ENCODE measurements around the gene PPME1.
A peak's percentile ranks its signal among the peaks of the same experiment; 100 is the strongest.
"Not testable (repeated sequence)": the region's sequence is repeated elsewhere in the genome, so short reads cannot be mapped to it uniquely, and the experiment has no call there.

PPME1 gene, protein sequence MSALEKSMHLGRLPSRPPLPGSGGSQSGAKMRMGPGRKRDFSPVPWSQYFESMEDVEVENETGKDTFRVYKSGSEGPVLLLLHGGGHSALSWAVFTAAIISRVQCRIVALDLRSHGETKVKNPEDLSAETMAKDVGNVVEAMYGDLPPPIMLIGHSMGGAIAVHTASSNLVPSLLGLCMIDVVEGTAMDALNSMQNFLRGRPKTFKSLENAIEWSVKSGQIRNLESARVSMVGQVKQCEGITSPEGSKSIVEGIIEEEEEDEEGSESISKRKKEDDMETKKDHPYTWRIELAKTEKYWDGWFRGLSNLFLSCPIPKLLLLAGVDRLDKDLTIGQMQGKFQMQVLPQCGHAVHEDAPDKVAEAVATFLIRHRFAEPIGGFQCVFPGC

DNA sequence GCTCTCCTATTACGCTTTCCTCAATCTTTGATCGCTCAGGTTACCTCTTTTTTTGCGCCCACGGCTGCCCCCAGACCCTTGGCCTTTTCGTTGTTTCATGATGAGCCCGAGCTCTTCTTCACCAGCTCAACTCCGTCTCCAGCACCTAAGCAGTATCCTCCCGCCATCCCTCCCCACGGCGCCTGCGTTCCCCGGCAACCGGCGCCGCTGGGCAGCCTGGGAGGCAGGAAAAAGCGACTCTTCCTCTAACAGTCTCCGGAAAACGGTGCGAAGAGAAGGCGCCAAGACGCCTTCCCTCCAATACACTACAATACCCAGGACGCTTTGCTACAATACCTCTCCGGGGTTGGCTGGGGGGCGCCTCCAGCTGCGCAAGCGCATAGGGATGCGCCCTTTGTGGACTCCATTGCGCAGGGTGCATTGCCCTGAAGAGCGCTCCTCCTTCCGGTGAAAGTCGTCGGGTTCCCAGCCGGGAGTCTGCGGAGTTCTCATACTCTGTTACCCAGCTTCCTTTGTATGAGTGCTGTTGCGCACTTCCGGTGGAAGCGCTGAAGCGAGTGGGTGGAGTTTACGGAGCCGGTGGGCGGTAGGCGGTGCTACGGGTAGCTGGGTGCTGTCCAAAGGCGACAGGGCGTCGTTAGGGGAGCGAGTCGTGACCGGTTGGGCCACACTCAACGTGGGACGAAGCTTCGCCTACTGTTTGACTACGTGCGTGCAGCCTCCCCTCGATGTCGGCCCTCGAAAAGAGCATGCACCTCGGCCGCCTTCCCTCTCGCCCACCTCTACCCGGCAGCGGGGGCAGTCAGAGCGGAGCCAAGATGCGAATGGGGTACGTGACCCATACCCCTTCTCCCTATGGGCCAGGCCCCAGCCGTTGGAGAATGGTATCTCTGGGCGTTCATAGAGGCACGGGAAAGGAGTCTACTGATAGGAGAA, at the start of gene PPME1, which contains the start of gene C2CD3:
TSS of gene PPME1 (plus strand) at position 596 of the 936 bp plus-strand sequence. CDS start at position 729, 133 bp downstream.
TSS of gene C2CD3 (minus strand) at position 309 of the 936 bp plus-strand sequence. CDS start at position 99, 210 bp downstream.
- peak within 1 kb of the TSS; percentile 78; the same call in 1 of the 2 replicates for H3K9ac ChIP-seq (ENCODE audit: low read depth, low read length)
- no peaks in the 10 kb centered on the region for H3K9me3 ChIP-seq (ENCODE audit: control insufficient read depth, insufficient read depth, low read length)
- H3K27me3 ChIP-seq (ENCODE audit: control insufficient read depth, insufficient read depth, low read length) = no peaks in the 10 kb centered on the region
- peaks cover 15% of the 10 kb centered on the region for H3K4me1 ChIP-seq (ENCODE audit: control insufficient read depth, insufficient read depth, low read length)
- peaks cover 25% of the 10 kb centered on the region for H3K36me3 ChIP-seq (ENCODE audit: control insufficient read depth, insufficient read depth, low read length)
- peak within 1 kb of the TSS; percentile 93 for H3K4me3 ChIP-seq (ENCODE audit: low read depth, low read length)
- H3K27ac ChIP-seq (ENCODE audit: low read depth, low read length) = peak within 1 kb of the TSS; percentile 81

DNA sequence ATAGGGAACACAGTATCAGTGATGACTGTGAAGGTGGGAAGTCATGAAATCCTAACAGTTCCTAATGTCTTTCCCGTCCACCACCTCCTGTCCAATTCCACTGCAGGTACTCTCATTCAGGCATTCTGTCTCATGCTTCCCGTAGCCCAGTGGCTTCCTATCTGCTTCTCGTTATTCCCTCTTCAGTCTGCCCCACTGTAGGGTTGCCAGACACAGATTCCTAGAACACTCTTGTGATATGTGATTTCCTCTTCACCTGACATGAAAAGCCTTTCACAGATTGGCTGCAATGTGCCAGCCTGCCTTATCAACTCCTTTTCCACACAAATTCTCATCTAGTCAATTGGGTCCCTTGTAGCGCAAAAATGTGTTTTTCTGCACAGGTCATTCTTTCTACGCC, 49.3 kb upstream of the PPME1 start:
- no peak overlapping the region for H3K9ac ChIP-seq (ENCODE audit: low read depth, low read length)
- peaks cover 12% of the 10 kb centered on the region for H3K36me3 ChIP-seq (ENCODE audit: control insufficient read depth, insufficient read depth, low read length)
- no peaks in the 10 kb centered on the region for H3K9me3 ChIP-seq (ENCODE audit: control insufficient read depth, insufficient read depth, low read length)
- no peak overlapping the region for H3K4me3 ChIP-seq (ENCODE audit: low read depth, low read length)
- no peak overlapping the region for H3K27ac ChIP-seq (ENCODE audit: low read depth, low read length)
- H3K4me1 ChIP-seq (ENCODE audit: control insufficient read depth, insufficient read depth, low read length) = no peaks in the 10 kb centered on the region
- no peaks in the 10 kb centered on the region for H3K27me3 ChIP-seq (ENCODE audit: control insufficient read depth, insufficient read depth, low read length)

DNA sequence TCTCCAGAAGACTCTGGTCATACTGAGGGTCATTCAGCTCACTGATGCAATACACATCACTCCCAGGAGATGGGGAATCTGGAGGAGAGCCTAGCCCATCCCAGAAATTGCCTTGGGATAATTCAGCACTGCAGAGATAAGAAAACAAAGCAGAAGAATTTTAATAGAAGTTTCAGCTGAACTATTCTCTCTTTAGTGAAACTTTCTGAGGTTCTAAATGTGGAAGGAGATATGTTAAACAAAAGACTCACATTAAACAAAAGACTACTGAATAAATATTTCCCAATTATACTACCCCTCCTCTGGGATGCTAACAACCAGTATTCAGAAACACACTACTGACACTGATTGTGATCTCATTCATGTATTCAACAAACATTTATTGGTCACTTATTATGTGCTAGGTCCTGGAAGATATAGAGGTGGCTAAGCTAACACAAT, 48.1 kb upstream of the PPME1 start:
- Histone ChIP-seq H3K36me3 (ENCODE audit: control insufficient read depth, insufficient read depth, low read length) (peaks cover 4% of the 10 kb centered on the region; the same call in 1 of the 2 replicates), H3K4me3 (ENCODE audit: low read depth, low read length) (no peak overlapping the region), H3K9ac (ENCODE audit: low read depth, low read length) (no peak overlapping the region), H3K9me3 (ENCODE audit: control insufficient read depth, insufficient read depth, low read length) (no peaks in the 10 kb centered on the region), H3K4me1 (ENCODE audit: control insufficient read depth, insufficient read depth, low read length) (no peaks in the 10 kb centered on the region), H3K27ac (ENCODE audit: low read depth, low read length) (no peak overlapping the region), H3K27me3 (ENCODE audit: control insufficient read depth, insufficient read depth, low read length) (no peaks in the 10 kb centered on the region)

DNA sequence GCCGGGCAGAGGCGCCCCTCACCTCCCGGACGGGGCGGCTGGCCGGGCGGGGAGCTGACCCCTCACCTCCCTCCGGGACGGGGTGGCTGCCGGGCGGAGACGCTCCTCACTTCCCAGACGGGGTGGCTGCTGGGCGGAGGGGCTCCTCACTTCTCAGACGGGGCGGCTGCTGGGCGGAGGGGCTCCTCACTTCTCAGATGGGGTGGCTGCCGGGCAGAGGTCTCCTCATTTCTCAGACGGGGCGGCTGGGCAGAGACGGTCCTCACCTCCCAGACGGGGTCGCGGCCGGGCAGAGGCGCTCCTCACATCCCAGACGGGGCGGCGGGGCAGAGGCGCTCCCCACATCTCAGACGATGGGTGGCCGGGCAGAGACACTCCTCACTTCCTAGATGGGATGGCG, 42.0 kb upstream of the PPME1 start:
- not testable (repeated sequence) for H3K4me1 ChIP-seq (ENCODE audit: control insufficient read depth, insufficient read depth, low read length); H3K4me3 ChIP-seq (ENCODE audit: low read depth, low read length); H3K9ac ChIP-seq (ENCODE audit: low read depth, low read length); H3K27ac ChIP-seq (ENCODE audit: low read depth, low read length); H3K9me3 ChIP-seq (ENCODE audit: control insufficient read depth, insufficient read depth, low read length); H3K27me3 ChIP-seq (ENCODE audit: control insufficient read depth, insufficient read depth, low read length)
- H3K36me3 ChIP-seq (ENCODE audit: control insufficient read depth, insufficient read depth, low read length) = peaks cover 34% of the 10 kb centered on the region

DNA sequence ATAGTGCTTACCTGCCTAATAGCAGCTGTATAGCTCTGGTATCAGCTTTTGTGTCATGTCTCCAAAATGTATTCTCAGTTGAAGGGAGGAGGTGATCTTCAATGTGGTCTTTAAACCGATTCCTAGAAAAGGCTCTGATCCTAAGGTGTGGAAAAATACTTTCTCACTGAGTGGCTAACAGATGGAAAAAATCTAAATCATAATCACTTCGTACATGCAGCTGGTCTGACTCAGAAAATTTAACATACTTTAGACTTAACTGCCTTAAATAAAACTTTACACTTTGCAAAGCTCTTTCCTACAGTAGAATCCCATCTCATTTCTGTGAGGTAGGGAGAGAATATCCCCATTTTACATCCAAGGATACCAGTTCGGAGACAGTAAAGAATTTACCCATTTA, 38.3 kb upstream of the PPME1 start:
- Histone ChIP-seq H3K27me3 (ENCODE audit: control insufficient read depth, insufficient read depth, low read length) (no peaks in the 10 kb centered on the region), H3K4me1 (ENCODE audit: control insufficient read depth, insufficient read depth, low read length) (no peaks in the 10 kb centered on the region), H3K27ac (ENCODE audit: low read depth, low read length) (no peak overlapping the region), H3K9ac (ENCODE audit: low read depth, low read length) (no peak overlapping the region), H3K9me3 (ENCODE audit: control insufficient read depth, insufficient read depth, low read length) (peaks cover 7% of the 10 kb centered on the region), H3K36me3 (ENCODE audit: control insufficient read depth, insufficient read depth, low read length) (peaks cover 51% of the 10 kb centered on the region), H3K4me3 (ENCODE audit: low read depth, low read length) (no peak overlapping the region)

DNA sequence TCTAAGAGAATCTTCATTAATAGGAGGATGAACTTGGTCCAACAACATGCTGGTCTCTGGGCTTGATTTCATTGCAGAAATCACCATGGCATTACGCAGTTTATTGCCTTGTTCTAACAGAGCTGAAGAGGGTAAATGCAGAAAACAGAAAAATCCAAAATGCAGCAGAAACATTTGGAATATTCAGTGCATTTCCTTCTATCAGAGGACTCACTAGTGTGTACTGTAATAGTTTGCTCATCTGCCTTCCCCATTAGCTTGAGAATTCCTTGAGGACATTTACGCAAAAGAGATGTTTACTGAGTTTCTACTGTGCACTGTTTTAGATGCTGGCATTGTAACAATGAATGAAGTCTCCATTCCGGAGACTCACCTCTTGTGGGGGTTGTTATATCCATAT, 37.7 kb upstream of the PPME1 start:
- Histone ChIP-seq H3K4me1 (ENCODE audit: control insufficient read depth, insufficient read depth, low read length) (no peaks in the 10 kb centered on the region), H3K27ac (ENCODE audit: low read depth, low read length) (no peak overlapping the region), H3K9me3 (ENCODE audit: control insufficient read depth, insufficient read depth, low read length) (peaks cover 7% of the 10 kb centered on the region), H3K9ac (ENCODE audit: low read depth, low read length) (no peak overlapping the region), H3K4me3 (ENCODE audit: low read depth, low read length) (no peak overlapping the region), H3K27me3 (ENCODE audit: control insufficient read depth, insufficient read depth, low read length) (no peaks in the 10 kb centered on the region), H3K36me3 (ENCODE audit: control insufficient read depth, insufficient read depth, low read length) (peaks cover 57% of the 10 kb centered on the region)

DNA sequence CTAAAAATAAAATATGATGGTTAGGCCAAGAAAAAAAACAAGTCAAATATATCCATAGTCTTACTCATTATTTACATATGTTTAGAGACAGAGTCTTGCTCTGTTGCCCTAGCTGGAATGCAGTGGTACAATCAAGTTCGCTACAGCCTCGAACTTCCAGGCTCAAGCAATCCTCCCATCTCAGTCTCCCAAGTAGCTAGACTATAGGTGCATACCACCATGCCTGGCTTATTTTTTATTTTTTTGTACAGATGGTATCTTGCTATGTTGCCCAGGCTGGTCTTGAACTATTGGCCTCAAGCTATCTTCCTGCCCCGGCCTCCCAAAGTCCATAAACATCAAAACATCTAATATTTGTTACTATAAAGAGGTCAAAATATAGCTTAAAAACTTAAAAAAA, 36.4 kb upstream of the PPME1 start:
- H3K9ac ChIP-seq (ENCODE audit: low read depth, low read length) = no peak overlapping the region
- H3K36me3 ChIP-seq (ENCODE audit: control insufficient read depth, insufficient read depth, low read length) = peaks cover 69% of the 10 kb centered on the region

DNA sequence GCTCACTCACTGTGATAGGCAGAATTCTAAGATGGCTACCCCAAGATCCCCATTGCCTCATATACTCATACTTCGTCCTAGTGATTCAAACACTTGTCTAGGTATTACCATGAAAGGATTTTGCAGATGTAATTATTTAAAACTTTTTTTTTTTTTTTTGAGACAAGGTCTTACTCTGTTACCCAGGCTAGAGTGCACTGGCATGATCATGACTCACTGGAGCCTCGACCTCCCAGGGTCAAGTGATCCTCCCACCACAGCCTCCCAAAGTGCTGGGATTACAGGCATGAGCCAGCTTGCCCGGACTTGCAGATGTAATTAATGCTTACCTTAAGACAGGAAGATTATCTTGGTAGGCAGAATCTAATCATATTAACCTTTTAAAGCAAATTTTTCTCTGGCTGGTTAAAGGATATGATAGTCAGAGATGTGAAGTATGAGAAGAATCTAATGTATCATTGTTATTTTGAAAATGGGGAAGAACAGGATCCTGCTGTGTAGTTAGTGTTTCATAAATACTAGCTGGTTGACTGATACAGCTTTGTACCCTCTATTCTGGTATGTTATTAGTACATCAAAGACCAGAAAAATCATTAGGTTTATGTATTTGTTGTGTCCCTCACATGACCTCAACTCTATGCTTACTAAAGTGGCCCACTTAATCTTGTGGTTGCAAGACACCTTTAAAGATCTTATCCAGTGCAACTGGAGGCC, 35.8 kb upstream of the PPME1 start:
- Histone ChIP-seq H3K36me3 (ENCODE audit: control insufficient read depth, insufficient read depth, low read length) (peaks cover 68% of the 10 kb centered on the region), H3K27ac (ENCODE audit: low read depth, low read length) (no peak overlapping the region), H3K27me3 (ENCODE audit: control insufficient read depth, insufficient read depth, low read length) (no peaks in the 10 kb centered on the region)

More for the DNA sequence above, 36.4 kb upstream of the PPME1 start:
- Histone ChIP-seq H3K27ac (ENCODE audit: low read depth, low read length) (no peak overlapping the region), H3K4me3 (ENCODE audit: low read depth, low read length) (no peak overlapping the region), H3K4me1 (ENCODE audit: control insufficient read depth, insufficient read depth, low read length) (peaks cover 9% of the 10 kb centered on the region; the same call in 1 of the 2 replicates), H3K27me3 (ENCODE audit: control insufficient read depth, insufficient read depth, low read length) (no peaks in the 10 kb centered on the region), H3K9me3 (ENCODE audit: control insufficient read depth, insufficient read depth, low read length) (peaks cover 7% of the 10 kb centered on the region)

DNA sequence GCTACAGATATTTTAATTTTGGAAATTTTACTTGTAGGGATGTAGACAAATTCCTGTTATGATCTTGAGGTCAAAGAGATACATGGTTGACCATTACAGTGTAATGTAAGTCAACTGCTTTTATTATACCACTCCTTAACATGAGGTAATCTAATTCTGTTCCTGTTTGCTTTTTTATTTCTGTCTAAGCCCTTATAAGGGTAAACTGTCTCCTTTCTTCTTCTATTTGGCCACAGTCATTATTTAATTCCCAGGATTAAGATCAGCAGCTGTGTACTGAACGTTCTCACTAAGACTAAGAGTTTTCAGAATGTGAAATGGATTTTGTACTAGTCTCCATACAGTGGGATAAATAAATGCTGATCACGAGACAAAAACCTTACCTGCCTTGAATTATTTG, 33.1 kb upstream of the PPME1 start:
- H3K4me1 ChIP-seq (ENCODE audit: control insufficient read depth, insufficient read depth, low read length) = peaks cover 26% of the 10 kb centered on the region
- H3K27ac ChIP-seq (ENCODE audit: low read depth, low read length) = peak overlapping the region; percentile 70
- H3K9me3 ChIP-seq (ENCODE audit: control insufficient read depth, insufficient read depth, low read length) = no peaks in the 10 kb centered on the region
- no peaks in the 10 kb centered on the region for H3K27me3 ChIP-seq (ENCODE audit: control insufficient read depth, insufficient read depth, low read length)
- peak overlapping the region; percentile 4; the same call in 1 of the 2 replicates for H3K9ac ChIP-seq (ENCODE audit: low read depth, low read length)
- no peak overlapping the region for H3K4me3 ChIP-seq (ENCODE audit: low read depth, low read length)
- H3K36me3 ChIP-seq (ENCODE audit: control insufficient read depth, insufficient read depth, low read length) = peaks cover 44% of the 10 kb centered on the region

More for the DNA sequence above, 35.8 kb upstream of the PPME1 start:
- H3K4me3 ChIP-seq (ENCODE audit: low read depth, low read length) = no peak overlapping the region
- peaks cover 5% of the 10 kb centered on the region for H3K9me3 ChIP-seq (ENCODE audit: control insufficient read depth, insufficient read depth, low read length)
- peaks cover 12% of the 10 kb centered on the region; the same call in 1 of the 2 replicates for H3K4me1 ChIP-seq (ENCODE audit: control insufficient read depth, insufficient read depth, low read length)
- H3K9ac ChIP-seq (ENCODE audit: low read depth, low read length) = no peak overlapping the region

DNA sequence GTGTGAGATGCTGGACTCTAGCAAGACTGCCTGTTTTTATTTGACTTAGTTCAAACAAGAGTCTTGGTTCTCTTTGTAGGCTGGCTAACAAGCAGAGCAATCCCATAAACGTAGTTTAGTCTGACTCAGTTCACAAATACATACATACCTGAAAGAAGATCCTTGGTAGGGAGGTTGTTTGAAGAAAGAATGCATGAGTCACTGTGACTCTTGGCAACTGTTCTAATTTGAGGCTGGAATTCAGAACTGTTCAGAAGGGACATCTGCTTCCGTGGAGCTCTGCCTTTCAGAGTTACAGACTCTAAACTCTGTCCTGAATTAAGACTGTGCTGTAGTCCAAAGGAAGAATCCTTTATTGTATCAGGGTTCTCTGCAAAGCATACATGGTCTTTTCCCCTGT, 32.5 kb upstream of the PPME1 start:
- Histone ChIP-seq H3K27me3 (ENCODE audit: control insufficient read depth, insufficient read depth, low read length) (no peaks in the 10 kb centered on the region), H3K4me1 (ENCODE audit: control insufficient read depth, insufficient read depth, low read length) (peaks cover 26% of the 10 kb centered on the region), H3K36me3 (ENCODE audit: control insufficient read depth, insufficient read depth, low read length) (peaks cover 38% of the 10 kb centered on the region), H3K9me3 (ENCODE audit: control insufficient read depth, insufficient read depth, low read length) (no peaks in the 10 kb centered on the region), H3K27ac (ENCODE audit: low read depth, low read length) (peak overlapping the region; percentile 70), H3K4me3 (ENCODE audit: low read depth, low read length) (no peak overlapping the region), H3K9ac (ENCODE audit: low read depth, low read length) (peak overlapping the region; percentile 4; the same call in 1 of the 2 replicates)
